GM18505 (cell line): ENCODE measurements around the gene OBP2A.

Experiments used
- ATAC-seq: cut with Tn5 transposase; IDR thresholded peaks from one replicate; pipeline ENCODE4 v1.9.1; 2021; ENCODE audit not compliant: unreplicated experiment
- POLR2A ChIP-seq: IDR thresholded peaks from 4 replicates; pipeline ENCODE4 v1.6.1; 2011; ENCODE audit warnings: borderline replicate concordance; ENCODE audit not compliant: insufficient read depth, insufficient read length; ENCODE audit errors: extremely low read depth

OBP2A gene

GRCh38 chr9:135590486-135591079 lies 44.7 kb downstream of the OBP2A start:
- no peak for ATAC-seq
- TF ChIP-seq POLR2A = no peak

GRCh38 chr9:135591506-135592330 lies 45.8 kb downstream of the OBP2A start:
- TF ChIP-seq POLR2A = no peak
- ATAC-seq = no peak

GRCh38 chr9:135592331-135592590 lies 46.3 kb downstream of the OBP2A start:
- no peak for TF ChIP-seq POLR2A
- ATAC-seq = no peak

- ATAC-seq = no peak
- TF ChIP-seq POLR2A = no peak
These were observed 46.7 kb downstream of the OBP2A start for GRCh38 chr9:135592625-135593024.

- no peak for ATAC-seq
- no peak for TF ChIP-seq POLR2A
These were observed 50.3 kb downstream of the OBP2A start for GRCh38 chr9:135596211-135596610.
